ENCODE data around the gene LRP1B.

The LRP1B gene

GRCh38 chr2:141513853-141514252 is 617.0 kb downstream of the LRP1B start:
- no peak for TF ChIP-seq EZH2phosphoT487 (IDR thresholded peaks at IDR 0.05; ENCODE audit: borderline replicate concordance)
- no peak for TF ChIP-seq CTCF (conservative IDR thresholded peaks at IDR 0.05; ENCODE audit: low read length)
- Histone ChIP-seq H3K4me1 (ENCODE audit: insufficient read depth, low read length, poor library complexity, severe bottlenecking) (no peaks in the 10 kb centered on the region), H3K4me2 (ENCODE audit: low read depth, low read length, poor library complexity, severe bottlenecking) (no peak overlapping the region), H3K79me2 (ENCODE audit: insufficient read depth, low read length) (no peaks in the 10 kb centered on the region), H4K20me1 (ENCODE audit: insufficient read depth, low read length, poor library complexity, severe bottlenecking) (no peaks in the 10 kb centered on the region), H3K9me2 (replicated peaks; ENCODE audit: low read depth, low read length) (no peaks in the 10 kb centered on the region), H3K9me3 (ENCODE audit: insufficient read depth, low read depth, low read length) (no peaks in the 10 kb centered on the region), H3K4me3 (ENCODE audit: low read length, poor library complexity, severe bottlenecking) (no peak overlapping the region), H3K36me3 (ENCODE audit: insufficient read depth, low read length) (no peaks in the 10 kb centered on the region), H3F3A (ENCODE audit: low read depth) (no peaks in the 10 kb centered on the region), H3K9ac (ENCODE audit: low read depth, low read length, poor library complexity, severe bottlenecking) (no peak overlapping the region), H2AFZ (ENCODE audit: low read length) (no peak overlapping the region), H3K27me3 (ENCODE audit: insufficient read depth, low read length, poor library complexity, severe bottlenecking) (no peaks in the 10 kb centered on the region)

DNA sequence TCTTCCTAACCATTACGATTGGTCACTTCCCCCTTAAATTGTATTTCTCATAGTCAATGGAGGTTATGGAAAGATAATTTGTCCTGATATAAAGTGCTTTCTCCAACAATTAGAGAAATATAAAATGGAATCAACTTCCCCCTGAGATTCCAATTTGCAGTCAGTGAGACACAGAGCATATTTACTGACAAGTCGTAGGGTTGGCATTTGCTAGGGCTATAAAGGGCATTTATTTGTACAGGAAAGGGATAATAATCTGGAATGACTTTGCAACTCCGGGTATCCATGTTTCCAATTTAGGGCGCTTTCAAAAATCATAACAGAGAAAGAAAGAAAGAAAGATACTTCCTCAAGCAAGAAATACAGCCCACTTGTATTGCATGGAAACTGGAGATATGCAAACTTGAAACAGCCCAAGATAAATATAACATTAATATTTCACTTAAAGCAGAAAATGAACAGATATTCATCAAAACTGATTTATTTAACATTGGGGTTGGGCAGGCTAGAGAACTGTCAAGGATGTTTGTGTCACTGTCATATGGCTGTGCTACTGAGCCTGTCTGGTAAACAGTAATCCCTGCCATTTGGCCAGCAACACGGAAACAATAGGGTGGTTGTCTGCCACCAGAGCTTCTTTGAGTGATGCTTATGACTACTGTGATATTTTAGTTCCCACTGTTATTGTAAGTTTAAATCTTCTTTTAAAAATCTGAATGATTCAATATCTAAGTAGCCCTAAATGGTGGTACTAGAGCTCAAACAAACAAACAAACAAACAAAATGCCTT is 621.8 kb downstream of the LRP1B start:
- Histone ChIP-seq H4K20me1 (ENCODE audit: insufficient read depth, low read length, poor library complexity, severe bottlenecking) (no peaks in the 10 kb centered on the region), H3K9me3 (ENCODE audit: insufficient read depth, low read depth, low read length) (no peaks in the 10 kb centered on the region), H3K36me3 (ENCODE audit: insufficient read depth, low read length) (no peaks in the 10 kb centered on the region), H2AFZ (ENCODE audit: low read length) (no peak overlapping the region), H3K9ac (ENCODE audit: low read depth, low read length, poor library complexity, severe bottlenecking) (no peak overlapping the region), H3K79me2 (ENCODE audit: insufficient read depth, low read length) (no peaks in the 10 kb centered on the region), H3K27me3 (ENCODE audit: insufficient read depth, low read length, poor library complexity, severe bottlenecking) (no peaks in the 10 kb centered on the region), H3K9me2 (replicated peaks; ENCODE audit: low read depth, low read length) (no peaks in the 10 kb centered on the region), H3K4me3 (ENCODE audit: low read length, poor library complexity, severe bottlenecking) (no peak overlapping the region), H3K4me1 (ENCODE audit: insufficient read depth, low read length, poor library complexity, severe bottlenecking) (no peaks in the 10 kb centered on the region), H3F3A (ENCODE audit: low read depth) (no peaks in the 10 kb centered on the region), H3K4me2 (ENCODE audit: low read depth, low read length, poor library complexity, severe bottlenecking) (no peak overlapping the region)
- TF ChIP-seq CTCF (conservative IDR thresholded peaks at IDR 0.05; ENCODE audit: low read length) = no peak
- no peak for TF ChIP-seq EZH2phosphoT487 (IDR thresholded peaks at IDR 0.05; ENCODE audit: borderline replicate concordance)

- no peaks in the 10 kb centered on the region for H3K9me3 ChIP-seq (ENCODE audit: insufficient read depth, low read depth, low read length)
- H3K27me3 ChIP-seq (ENCODE audit: insufficient read depth, low read length, poor library complexity, severe bottlenecking) = no peaks in the 10 kb centered on the region
- H3K4me1 ChIP-seq (ENCODE audit: insufficient read depth, low read length, poor library complexity, severe bottlenecking) = no peaks in the 10 kb centered on the region
- H3K4me2 ChIP-seq (ENCODE audit: low read depth, low read length, poor library complexity, severe bottlenecking) = no peak overlapping the region
- H3K4me3 ChIP-seq (ENCODE audit: low read length, poor library complexity, severe bottlenecking) = no peak overlapping the region
- no peaks in the 10 kb centered on the region for H3F3A ChIP-seq (ENCODE audit: low read depth)
- H2AFZ ChIP-seq (ENCODE audit: low read length) = no peak overlapping the region
- H3K36me3 ChIP-seq (ENCODE audit: insufficient read depth, low read length) = no peaks in the 10 kb centered on the region
- no peaks in the 10 kb centered on the region for H3K9me2 ChIP-seq (replicated peaks; ENCODE audit: low read depth, low read length)
- TF ChIP-seq CTCF (conservative IDR thresholded peaks at IDR 0.05; ENCODE audit: low read length) (no peak), EZH2phosphoT487 (IDR thresholded peaks at IDR 0.05; ENCODE audit: borderline replicate concordance) (no peak)
- no peak overlapping the region for H3K9ac ChIP-seq (ENCODE audit: low read depth, low read length, poor library complexity, severe bottlenecking)
- H3K79me2 ChIP-seq (ENCODE audit: insufficient read depth, low read length) = no peaks in the 10 kb centered on the region
- no peaks in the 10 kb centered on the region for H4K20me1 ChIP-seq (ENCODE audit: insufficient read depth, low read length, poor library complexity, severe bottlenecking)
Measured at GRCh38 chr2:141508086-141508752, 622.6 kb downstream of the LRP1B start.
